Muscle layer of duodenum (tissue), 2 donors: Measurements from ENCODE around the gene CRB2.

Source experiments
- H3K27ac ChIP-seq: one replicate; pipeline ENCODE4 v1.7.0; 2013; ENCODE audit warnings: mild to moderate bottlenecking, low read length
- H3K27me3 ChIP-seq: one replicate; pipeline ENCODE4 v1.7.0; 2013; ENCODE audit warnings: low read depth, mild to moderate bottlenecking, control low read depth, low read length
- H3K36me3 ChIP-seq, 2 donors: one replicate each; pipeline ENCODE4 v1.7.0; 2013; ENCODE audit warnings: low read length in 2 of 2, control low read depth in 1 of 2, mild to moderate bottlenecking in 1 of 2; ENCODE audit not compliant: insufficient read depth in 2 of 2, control insufficient read depth in 1 of 2
- H3K4me1 ChIP-seq, 2 donors: one replicate each; pipeline ENCODE4 v1.7.0; 2013; ENCODE audit warnings: low read length in 2 of 2, mild to moderate bottlenecking in 2 of 2, control low read depth in 1 of 2, moderate library complexity in 1 of 2; ENCODE audit not compliant: insufficient read depth in 2 of 2, control insufficient read depth in 1 of 2
- H3K4me3 ChIP-seq, 2 donors: one replicate each; pipeline ENCODE4 v1.7.0; 2013; ENCODE audit warnings: low read length in 2 of 2, low read depth in 1 of 2, mild to moderate bottlenecking in 1 of 2
- H3K9me3 ChIP-seq, 2 donors: one replicate each; pipeline ENCODE4 v1.7.0; 2013; ENCODE audit warnings: low read length in 2 of 2, control low read depth in 1 of 2, mild to moderate bottlenecking in 1 of 2; ENCODE audit not compliant: control insufficient read depth in 1 of 2
- donor health status: healthy.

Gene CRB2

GRCh38 chr9:123341816-123342215 lies 14.2 kb upstream of the CRB2 start:
- H3K36me3 ChIP-seq: no peaks in the 10 kb centered on the region
- H3K27ac ChIP-seq: no peak overlapping the region
- peaks cover 0 to 31% of the 10 kb centered on the region in 2 donors for H3K4me1 ChIP-seq
- no peaks in the 10 kb centered on the region for H3K27me3 ChIP-seq
- H3K9me3 ChIP-seq: no peaks in the 10 kb centered on the region
- H3K4me3 ChIP-seq: no peak overlapping the region

GRCh38 chr9:123342247-123342646 lies 13.8 kb upstream of the CRB2 start:
- H3K36me3 ChIP-seq: no peaks in the 10 kb centered on the region
- no peak overlapping the region for H3K4me3 ChIP-seq
- no peaks in the 10 kb centered on the region for H3K27me3 ChIP-seq
- H3K9me3 ChIP-seq: no peaks in the 10 kb centered on the region
- peaks cover 0 to 31% of the 10 kb centered on the region in 2 donors for H3K4me1 ChIP-seq
- H3K27ac ChIP-seq: no peak overlapping the region

GRCh38 chr9:123343443-123344191 lies 12.4 kb upstream of the CRB2 start:
- no peaks in the 10 kb centered on the region for H3K9me3 ChIP-seq

GRCh38 chr9:123344192-123344949 lies 11.6 kb upstream of the CRB2 start:
- H3K4me3 ChIP-seq: no peak overlapping the region
- H3K27ac ChIP-seq: no peak overlapping the region
- H3K9me3 ChIP-seq: no peaks in the 10 kb centered on the region
- peaks cover 0 to 31% of the 10 kb centered on the region in 2 donors for H3K4me1 ChIP-seq
- H3K27me3 ChIP-seq: no peaks in the 10 kb centered on the region
- H3K36me3 ChIP-seq: no peaks in the 10 kb centered on the region

More at GRCh38 chr9:123343443-123344191, 12.4 kb upstream of the CRB2 start:
- Histone ChIP-seq H3K4me1 (peaks cover 0 to 31% of the 10 kb centered on the region in 2 donors), H3K36me3 (no peaks in the 10 kb centered on the region), H3K4me3 (no peak overlapping the region), H3K27me3 (no peaks in the 10 kb centered on the region), H3K27ac (no peak overlapping the region)

- H3K27me3 ChIP-seq: no peaks in the 10 kb centered on the region
- H3K9me3 ChIP-seq: no peaks in the 10 kb centered on the region
- H3K4me1 ChIP-seq: peaks cover 0 to 20% of the 10 kb centered on the region in 2 donors
- no peak overlapping the region for H3K4me3 ChIP-seq
- H3K36me3 ChIP-seq: no peaks in the 10 kb centered on the region
- H3K27ac ChIP-seq: peak overlapping the region; percentile 41
Measured at GRCh38 chr9:123345567-123345955, 10.4 kb upstream of the CRB2 start.

GRCh38 chr9:123346026-123346425 lies 10.0 kb upstream of the CRB2 start:
- Histone ChIP-seq H3K36me3 (no peaks in the 10 kb centered on the region), H3K4me3 (no peak overlapping the region), H3K27ac (no peak overlapping the region), H3K9me3 (no peaks in the 10 kb centered on the region), H3K4me1 (peaks cover 0 to 19% of the 10 kb centered on the region in 2 donors), H3K27me3 (no peaks in the 10 kb centered on the region)

- no peaks in the 10 kb centered on the region for H3K27me3 ChIP-seq
- no peak overlapping the region for H3K4me3 ChIP-seq
- no peaks in the 10 kb centered on the region for H3K9me3 ChIP-seq
- peaks cover 0 to 19% of the 10 kb centered on the region in 2 donors for H3K4me1 ChIP-seq
- H3K27ac ChIP-seq: no peak overlapping the region
- H3K36me3 ChIP-seq: no peaks in the 10 kb centered on the region
Measured at GRCh38 chr9:123346826-123347225, 9.2 kb upstream of the CRB2 start.

- Histone ChIP-seq H3K27me3 (no peaks in the 10 kb centered on the region), H3K4me3 (no peak overlapping the region), H3K9me3 (no peaks in the 10 kb centered on the region), H3K36me3 (no peaks in the 10 kb centered on the region), H3K4me1 (peaks cover 0 to 19% of the 10 kb centered on the region in 2 donors), H3K27ac (no peak overlapping the region)
Measured at GRCh38 chr9:123347289-123348060, 8.5 kb upstream of the CRB2 start.

- H3K27me3 ChIP-seq: no peaks in the 10 kb centered on the region
- no peaks in the 10 kb centered on the region for H3K36me3 ChIP-seq
- H3K4me3 ChIP-seq: no peak overlapping the region
- peaks cover 0 to 17% of the 10 kb centered on the region in 2 donors for H3K4me1 ChIP-seq
- no peak overlapping the region for H3K27ac ChIP-seq
- H3K9me3 ChIP-seq: no peaks in the 10 kb centered on the region
Measured at GRCh38 chr9:123348317-123348992, 7.5 kb upstream of the CRB2 start.

- H3K27me3 ChIP-seq: no peaks in the 10 kb centered on the region
- H3K4me1 ChIP-seq: peaks cover 0 to 17% of the 10 kb centered on the region in 2 donors
- H3K4me3 ChIP-seq: no peak overlapping the region
Measured at GRCh38 chr9:123349033-123349432, 7.0 kb upstream of the CRB2 start.

More at GRCh38 chr9:123349033-123349432, 7.0 kb upstream of the CRB2 start:
- Histone ChIP-seq H3K27ac (no peak overlapping the region), H3K9me3 (no peaks in the 10 kb centered on the region), H3K36me3 (no peaks in the 10 kb centered on the region)
